Inflammatory macrophage (primary cell): Measurements from ENCODE around the gene MPHOSPH8.
"Not testable (repeated sequence)": the region's sequence is repeated elsewhere in the genome, so short reads cannot be mapped to it uniquely, and the experiment has no call there.

Source experiments
- DNase-seq, 2 donors: peaks; one replicate each; pipeline ENCODE4 v3.0.0-alpha.2; 2020 to 2022

MPHOSPH8 gene

DNA sequence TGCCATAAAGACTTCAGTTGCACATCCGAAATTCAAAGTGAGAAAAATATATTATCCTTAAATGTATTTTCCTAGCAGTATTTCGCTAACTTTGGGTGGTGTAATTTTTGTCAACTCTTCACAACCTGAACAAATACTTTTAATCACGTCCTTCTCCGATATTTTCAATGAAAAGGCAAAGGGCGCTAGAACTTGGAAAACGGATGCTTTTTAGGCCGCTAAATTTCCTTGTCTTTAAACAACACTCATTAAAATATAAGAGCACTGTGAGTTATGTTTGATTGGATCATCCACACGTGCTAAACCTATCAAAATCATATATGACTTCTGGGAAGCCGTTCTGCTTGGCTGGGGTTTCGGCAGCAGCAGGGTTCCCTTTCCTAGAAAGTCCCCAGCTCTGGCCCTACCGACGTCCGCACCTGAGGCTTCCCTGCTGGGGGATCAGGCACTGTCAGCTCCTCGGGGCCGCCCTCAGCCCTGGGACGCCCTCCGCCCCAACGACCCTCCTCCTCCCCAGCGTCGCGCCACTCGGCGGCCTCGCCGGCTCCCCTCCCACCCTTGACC lies 462 bp upstream of the MPHOSPH8 start:
- no peak for DNase-seq

DNA sequence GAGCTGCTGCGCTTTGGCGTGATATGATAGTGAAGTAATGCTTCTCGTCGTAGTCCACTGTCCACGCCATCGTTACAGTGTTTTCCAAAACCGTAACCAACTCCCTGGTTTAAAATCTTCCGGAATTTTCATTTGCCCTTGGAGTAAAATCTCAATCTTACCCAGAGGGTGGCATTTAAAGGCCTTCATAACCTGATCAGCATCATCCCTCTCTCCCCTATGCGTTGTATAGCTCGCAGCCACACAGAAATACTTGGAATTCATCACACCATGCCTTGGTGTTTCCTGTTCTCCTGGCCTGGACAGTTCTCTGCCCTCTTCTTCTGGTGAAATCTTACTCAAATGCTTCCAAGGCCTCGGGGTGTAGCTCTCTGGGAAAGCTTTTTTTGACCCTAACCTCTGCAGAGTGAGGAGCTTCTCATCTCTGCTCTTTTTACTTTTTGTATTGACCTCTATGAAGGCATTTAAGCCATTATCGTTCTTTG lies 839 bp downstream of the MPHOSPH8 start:
- no peak for DNase-seq

DNA sequence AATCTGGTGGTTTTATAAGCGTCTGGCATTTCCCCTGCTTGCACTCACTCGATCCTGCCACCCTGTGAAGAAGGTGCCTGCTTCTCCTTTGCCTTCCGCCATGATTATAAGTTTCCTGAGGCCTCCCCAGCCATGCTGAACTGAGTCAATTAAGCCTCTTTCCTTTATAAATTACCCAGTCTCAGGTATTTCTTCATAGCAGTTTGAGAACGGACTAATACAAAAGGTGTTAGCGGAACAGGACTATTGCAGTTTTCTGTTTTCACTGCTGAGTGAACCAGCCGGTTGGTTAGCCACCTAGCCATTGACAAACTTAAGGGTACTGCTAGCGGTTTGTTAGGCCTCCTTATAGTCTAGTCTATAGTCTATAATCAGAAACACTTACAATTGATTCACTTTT lies 2.5 kb downstream of the MPHOSPH8 start:
- DNase-seq, result not testable (repeated sequence)

DNA sequence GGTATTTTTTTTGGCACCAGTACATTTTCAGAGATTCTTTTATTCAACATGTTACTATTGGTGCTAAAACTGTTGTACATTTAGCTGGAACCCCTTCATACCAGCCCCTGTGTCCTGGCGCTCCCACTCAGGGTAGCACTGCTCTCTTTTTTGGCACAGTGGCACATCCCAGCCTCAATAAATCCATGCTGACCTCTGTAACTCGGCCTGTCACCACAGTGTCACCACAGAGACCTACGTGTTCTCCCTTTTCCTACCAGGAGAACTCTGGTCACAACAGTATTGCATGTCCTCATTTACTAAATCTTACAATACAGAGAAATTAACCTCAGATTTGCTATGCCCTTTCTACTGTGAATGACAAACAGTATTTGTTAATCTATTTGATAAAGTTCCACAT lies 10.2 kb downstream of the MPHOSPH8 start:
- no peak for DNase-seq

DNA sequence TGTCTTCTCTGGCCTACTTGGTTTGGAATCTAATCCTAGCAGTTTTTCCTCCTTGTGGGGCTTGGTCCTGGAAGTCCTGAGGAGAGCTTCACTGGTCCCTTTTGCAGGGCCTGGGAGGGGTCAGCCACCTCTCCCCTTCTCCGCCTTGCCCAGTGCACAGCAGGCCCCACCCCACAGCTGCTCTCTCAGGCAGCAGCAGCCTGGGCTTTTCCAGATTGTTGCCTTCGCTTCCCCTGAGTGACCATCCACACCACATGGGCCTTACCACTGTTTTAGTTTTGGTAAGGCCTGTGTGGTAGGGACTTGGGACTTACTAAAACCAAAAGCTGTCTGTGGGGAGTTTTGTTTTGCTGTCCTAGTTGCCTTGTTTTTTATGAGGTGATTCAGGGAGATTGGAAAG lies 11.5 kb downstream of the MPHOSPH8 start:
- no peak for DNase-seq

DNA sequence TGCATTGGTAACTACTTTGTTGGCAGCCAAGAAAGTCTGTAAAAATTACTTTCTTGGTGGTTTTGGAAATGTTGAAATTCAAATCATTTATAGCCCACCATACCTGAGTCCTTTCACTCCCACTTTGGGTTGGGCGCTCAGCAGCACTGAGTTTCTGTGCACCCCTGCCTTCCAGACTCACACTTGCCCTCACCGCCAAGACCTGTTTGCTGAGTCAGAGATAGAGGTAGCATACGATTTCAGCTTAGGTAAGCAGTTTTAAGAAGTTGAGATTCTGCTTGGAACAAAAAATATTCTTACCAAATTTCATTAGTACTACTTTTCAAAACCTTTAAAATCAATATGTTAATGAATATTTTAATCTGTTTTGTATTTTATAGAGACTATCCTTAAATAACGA lies 12.6 kb downstream of the MPHOSPH8 start:
- DNase-seq, result no peak

DNA sequence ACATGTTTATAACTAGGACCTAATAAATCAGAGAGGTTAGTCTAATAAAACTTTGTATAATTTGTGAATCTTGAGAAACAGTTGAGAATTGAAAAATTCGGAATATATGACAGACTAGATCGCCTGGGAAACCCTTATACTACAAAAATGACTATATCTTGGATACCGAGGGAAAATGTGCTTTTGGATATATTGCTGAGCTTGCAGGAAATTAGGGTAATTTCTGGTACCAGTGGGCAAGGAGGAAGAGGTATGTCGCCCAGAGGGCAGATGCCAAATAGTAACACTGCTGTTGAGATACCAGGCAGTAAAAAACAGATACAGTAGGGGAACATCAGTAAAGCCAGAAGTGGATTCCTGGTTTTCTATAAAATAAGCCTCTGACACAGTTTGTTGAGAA lies 17.3 kb downstream of the MPHOSPH8 start:
- DNase-seq, result no peak

DNA sequence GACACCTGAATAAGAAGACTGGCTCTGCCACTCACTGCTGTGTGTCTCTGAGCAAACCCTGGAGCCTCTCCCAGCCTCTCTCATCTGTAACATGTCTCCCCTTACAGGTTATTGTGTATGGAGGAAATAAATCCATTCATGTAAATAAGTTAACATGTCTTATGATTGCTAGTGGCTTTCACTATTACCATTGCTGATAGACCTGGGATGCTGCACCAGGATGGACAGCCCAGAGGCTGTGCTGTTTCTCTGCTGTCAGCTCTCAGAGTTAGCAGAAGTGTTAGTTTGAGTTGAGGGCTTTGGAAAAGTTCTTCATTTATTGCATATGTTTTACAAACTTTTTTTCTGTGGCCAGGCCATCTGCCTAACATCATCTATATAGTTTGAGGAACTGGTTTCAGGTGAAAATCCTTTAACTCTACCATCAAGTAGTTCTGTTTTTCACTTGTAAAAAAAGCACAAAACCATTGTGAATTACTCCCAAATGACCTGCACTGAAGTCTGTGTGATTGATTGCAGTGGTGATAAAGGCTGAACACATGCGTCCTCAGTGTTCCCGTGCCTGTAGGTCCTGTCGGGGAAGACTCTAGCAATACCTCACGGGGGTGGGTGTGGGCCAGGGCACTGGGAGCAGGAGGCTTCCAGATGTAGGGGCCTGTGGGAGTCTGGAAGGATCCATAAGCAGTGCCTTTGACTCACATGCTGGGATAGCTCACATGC lies 24.6 kb downstream of the MPHOSPH8 start:
- no peak for DNase-seq

DNA sequence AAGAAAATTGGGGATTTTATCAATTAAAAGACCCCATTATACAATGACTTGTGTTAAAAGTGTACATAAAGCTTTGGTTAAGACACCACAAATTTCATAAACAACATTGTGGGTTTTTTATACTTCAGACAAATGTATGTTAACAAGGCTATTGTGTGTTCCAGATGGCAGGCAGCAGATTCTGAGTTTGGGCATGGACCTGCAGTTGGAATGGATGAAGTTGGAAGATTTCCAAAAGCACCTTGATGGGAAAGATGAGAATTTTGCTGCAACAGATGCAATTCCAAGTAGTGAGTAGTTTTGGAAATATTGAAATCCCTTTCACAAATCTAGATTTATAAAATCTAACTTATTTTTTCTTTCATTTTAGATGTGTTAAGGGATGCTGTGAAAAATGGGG lies 25.4 kb downstream of the MPHOSPH8 start:
- DNase-seq, result no peak

DNA sequence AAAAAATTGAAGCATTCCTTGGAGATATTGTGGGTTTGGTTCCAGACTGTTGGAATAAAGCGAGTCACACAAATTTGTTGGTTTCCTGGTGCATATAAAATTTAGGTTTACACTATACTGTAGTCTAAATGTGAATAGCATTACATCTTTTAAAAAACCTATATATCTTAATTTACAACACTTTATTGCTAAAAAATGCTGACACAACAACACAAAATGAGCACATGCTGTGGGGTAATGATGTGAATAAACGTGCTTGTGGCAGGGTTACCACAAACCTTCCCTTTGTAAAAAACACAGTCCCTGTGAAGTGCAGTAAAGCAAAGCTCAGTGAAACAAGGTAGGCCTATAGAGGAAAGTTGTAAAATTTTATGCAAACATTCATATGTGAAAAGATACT lies 27.7 kb downstream of the MPHOSPH8 start:
- no peak for DNase-seq

DNA sequence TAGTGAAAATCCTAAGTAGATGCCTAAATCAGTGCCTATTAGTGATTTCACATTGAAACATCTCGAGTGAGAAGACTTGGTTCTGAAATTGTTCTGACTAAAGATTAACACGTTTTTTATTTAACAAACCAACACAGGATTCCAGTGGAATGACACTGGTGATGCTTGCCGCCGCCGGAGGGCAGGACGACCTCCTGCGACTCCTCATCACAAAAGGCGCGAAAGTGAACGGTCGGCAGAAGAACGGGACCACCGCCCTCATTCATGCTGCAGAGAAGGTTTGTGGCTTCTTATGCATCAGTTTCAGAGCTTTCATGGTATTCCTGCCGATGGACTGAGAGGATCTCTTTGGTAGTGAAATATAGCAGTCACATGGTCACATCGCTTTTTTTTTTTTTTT lies 28.1 kb downstream of the MPHOSPH8 start:
- DNase-seq, result no peak

DNA sequence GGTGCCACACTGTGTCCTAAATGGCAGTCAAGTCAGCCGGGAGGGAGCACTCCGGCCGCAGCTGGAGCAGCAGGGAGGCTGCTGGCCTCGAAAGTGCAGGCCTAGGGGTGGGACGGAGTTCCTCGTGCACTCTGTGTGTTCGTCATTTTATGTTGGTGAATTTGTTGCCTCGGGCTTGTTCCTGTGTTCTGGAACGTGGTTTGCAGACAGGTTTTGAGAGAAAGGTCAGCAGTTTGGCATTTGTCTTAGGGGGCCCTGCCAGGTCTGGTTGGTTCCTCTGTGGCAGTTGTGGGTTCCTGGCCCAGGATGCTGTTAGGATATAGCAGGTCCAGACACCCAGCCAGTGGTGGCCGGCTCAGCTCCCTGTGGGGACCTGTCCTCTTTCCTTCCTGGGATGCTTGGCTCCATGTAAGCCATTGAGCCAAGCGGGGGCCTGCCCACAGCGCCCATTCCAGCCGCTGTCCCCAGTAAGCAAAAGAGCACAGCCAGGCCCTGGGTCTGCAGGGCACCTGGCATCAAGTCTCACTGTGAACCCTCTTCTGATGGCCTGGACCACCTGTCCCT lies 30.0 kb downstream of the MPHOSPH8 start:
- no peak for DNase-seq

DNA sequence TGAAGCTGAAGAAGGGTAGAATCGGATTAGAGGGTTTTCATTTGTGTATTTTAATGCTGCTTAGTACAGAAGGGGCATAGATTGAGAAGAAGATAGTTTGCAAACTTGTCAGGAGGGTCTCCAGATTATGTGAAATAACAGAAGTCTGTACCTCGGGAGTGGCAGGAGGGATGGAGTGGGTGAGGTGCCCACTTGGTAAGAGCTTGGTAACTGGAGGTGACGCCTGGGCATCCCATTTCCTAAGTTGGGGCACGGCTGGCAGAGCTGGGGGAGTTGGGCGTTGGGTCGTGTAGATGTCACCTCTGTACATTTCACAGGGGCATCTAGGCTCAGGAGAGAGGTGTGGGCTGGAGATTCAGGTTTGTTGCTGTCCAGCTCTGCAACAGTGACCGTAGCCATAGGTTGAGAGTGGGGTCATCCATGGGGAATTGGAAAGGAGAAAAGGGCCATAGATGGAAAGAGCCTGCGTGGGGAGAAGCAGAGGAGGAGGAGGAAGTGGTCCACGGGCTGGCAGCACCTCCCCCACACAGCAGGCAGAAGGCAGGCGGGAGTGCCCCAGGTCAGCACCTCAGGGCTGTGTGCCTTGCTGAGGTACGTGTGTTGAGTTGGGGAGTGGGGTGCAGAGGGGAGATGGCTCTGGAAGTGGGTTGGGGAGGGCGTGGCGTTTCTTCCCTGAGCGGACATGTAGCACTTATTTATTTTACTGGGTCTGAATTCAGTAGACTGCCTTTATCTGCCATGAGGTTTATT lies 31.2 kb downstream of the MPHOSPH8 start:
- no peak for DNase-seq

DNA sequence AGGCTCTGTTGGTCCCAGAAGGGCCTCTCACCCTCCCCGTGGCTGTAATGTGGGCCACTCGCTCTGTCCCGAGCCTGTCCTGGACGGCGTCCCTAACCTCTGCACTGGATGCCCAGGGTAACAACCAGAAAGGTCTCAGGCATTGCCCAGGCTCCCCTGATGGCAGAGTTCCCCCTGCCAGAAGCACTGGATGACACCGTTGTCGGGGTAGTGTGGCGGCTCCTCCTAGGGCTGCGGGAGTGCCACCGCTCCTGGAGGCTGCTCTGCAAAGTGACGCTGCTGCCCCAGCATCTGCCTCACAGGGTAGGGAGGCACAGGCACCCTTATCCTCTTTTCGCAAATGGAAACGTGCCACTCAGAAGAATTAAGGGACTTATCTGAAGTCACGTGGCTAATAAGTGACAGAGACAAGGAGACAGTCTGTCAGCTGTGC lies 32.0 kb downstream of the MPHOSPH8 start:
- no peak for DNase-seq

DNA sequence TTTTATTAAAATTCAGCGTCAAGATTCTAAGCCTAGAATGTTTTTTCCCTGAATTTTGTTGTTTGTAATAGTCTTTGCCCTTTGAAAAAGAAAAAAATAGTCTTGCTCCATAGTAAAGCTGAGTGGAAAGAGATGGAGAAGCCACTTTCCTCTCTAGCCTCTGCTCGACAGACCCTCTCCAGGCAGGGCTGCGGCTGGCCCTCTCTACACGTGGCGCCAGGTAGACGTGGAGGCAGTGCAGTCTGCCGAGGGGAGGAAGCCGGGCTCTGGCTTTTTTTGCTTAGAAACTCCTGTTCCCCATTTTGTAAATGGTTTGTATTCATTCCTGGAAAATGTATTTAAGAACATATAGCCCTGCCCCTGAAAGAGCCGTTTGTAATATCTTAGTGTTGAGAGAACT lies 35.3 kb downstream of the MPHOSPH8 start:
- DNase-seq, result no peak

DNA sequence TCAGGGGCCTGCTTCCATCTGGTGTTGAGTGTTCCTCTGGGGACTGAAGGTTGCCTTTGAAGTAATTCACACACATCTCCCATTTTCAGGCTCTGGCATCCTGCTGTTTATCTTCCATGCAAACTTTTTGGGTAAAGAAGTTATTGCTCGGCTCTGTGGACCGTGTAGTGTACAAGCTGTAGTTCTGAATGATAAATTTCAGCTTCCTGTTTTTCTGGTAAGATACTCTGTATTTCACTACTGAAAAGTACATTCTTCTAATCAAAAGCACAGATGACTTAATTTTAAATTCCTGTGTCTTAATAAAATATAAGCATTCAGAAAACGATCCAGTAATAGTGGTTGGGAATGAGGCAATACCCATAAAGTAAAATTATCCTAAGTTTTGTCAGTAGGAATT lies 36.7 kb downstream of the MPHOSPH8 start:
- no peak for DNase-seq

DNA sequence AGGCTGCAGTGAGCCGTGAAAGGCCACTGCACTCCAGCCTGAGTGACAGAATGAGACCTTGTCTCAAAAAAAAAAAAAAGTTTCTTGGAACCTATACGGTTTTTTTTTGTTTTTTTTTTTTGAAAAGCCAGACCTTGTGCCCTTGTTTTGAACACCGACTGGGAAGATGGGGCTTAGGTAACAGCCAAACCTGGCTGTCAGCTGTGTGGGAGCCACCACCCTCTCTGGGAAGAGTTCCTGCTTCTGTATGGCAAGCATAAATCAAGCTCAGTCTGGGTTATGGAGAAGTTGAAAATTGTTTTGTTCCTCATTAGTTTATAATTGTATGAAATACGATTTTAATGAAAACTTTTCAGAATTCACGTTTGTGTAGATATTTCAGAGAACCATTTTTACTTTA lies 39.5 kb downstream of the MPHOSPH8 start:
- peak in 1 of 2 donors; percentile 29 for DNase-seq

DNA sequence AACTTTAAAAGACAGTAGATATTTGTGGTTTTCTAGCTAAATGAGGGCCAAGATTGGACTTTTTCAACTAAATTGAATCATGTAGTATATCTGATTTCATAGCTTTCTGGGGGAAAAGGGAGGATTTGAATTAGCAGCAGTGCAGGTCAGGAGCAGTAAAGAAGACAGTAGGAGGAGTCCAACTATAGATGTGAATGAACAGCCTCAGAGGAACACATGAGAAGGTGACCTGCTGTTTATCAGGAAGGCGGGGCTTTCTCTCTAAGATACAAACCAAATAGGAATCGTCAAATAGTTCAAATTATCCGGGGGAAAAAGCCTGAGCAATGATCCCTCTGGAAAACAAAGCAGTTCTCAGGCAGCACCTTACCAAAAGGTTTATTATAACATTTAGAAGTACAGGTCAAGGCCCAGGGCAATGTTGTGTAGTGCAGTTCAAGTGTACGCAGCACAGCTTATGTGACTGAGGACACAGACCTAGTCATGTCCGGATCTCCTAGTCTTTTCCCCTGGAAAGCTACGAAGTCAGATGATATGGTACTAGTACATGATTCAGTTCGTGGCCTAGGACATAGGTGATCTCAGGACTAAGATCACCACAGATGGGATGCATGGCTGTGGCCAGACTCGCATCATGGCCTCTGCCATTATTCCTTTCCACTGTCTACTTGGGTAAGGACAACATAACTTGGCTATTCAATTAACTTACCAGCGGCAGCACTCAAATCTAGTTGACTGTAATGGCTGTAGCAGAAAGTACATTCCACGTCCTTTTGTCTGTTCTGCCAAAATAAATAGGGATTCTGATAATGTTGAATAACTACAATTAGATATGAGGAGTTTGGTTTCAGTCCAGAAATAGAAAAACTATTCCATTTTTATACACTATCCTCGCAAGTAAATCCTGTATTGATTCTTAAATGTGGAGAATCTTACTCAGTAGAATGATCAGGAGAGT lies 40.3 kb downstream of the MPHOSPH8 start:
- no peak for DNase-seq

DNA sequence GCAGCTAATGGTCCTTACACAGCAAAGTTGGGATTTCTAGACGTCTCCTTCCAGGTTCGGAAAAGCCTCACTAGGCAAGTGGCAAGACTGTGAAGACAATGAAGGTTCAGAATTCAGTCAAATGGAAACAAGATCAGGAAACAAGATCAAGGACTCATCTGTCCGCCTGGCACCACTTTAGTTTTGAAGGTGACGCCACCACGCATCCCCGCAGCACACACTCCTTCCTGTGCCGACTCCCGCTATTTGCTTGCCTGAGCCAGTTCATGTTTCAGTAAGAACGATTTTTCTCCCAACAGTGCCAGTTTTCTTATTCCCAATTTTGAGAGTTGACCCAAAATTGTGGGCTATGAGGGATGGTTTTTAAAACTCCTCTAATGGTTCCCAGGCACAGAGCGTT lies 41.4 kb downstream of the MPHOSPH8 start:
- DNase-seq, result no peak

DNA sequence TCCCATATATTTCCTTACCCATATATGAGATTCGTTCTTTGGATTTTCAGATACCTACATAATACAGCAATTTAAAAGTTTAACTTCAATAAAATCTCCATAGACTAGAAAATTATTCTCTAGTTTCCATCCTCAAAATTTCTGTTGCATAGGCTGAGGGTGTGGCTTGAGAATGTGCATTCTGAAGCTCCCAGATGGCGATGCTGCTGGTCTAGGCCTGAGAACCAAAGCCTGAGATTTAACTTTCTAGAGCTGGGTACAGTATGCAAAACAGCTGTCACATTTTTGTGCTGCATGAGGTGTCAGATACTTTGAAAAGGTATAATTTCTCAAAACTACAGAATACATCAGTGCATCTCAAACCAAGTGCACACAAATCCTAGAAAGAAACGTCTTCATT lies 42.7 kb downstream of the MPHOSPH8 start:
- no peak for DNase-seq

DNA sequence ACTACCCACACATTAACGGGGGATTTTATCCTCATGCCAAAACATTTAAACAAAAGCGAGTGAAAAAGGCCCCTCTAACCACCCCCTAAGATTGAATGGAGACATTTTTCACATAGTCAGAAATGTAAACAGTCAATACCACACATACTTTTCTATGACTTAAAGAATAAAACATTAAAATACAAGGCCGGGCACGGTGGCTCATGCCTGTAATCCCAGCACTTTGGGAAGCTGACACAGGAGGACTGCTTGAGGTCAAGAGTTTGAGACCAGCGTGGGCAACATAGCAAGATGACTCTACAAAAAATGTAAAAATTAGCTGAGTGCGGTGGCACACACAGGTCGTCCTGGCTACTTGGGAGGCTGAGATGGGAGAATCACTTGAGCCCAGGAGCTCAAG lies 47.3 kb downstream of the MPHOSPH8 start:
- no peak for DNase-seq

DNA sequence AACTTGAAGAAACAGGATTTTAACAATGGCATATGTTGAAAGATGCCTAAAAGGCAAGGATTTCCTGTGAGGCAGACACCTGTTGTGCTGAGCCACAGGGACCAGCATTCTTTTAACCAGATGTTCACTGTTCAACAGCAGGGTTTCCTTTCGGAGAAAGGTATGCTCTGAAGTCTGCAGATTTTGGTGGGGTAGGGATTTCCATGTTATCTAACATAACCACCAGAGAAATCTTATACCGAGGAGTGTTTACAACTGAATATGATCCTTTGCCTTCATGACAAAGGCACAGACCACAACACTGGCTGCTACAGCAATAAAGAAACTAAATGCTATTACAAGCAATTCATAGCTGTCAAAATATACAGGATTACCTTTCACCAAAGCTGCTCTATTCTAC lies 48.1 kb downstream of the MPHOSPH8 start:
- DNase-seq, result no peak
